Large intestine (tissue), 12 donors: Measurements from ENCODE around the gene VWA2. TPM values are rescaled to one million over a fixed set of nuclear protein-coding genes. Genes with fewer than 3 reads are reported as not detected.
A peak's percentile ranks its signal among the peaks of the same experiment; 100 is the strongest.

Experiments used
- DNase-seq, 2 donors: peaks; one replicate each; pipeline versions ENCODE4 v3.0.0 to v3.0.0-alpha.2; 2013
- H3K27ac ChIP-seq: one replicate; pipeline ENCODE4 v1.5.1; 2013; ENCODE audit warnings: low read length
- H3K27me3 ChIP-seq: 2 replicates; pipeline ENCODE4 v1.6.1; 2013; ENCODE audit warnings: low read length; ENCODE audit not compliant: control insufficient read depth, insufficient read depth
- H3K36me3 ChIP-seq: 2 replicates; pipeline ENCODE4 v1.6.1; 2013; ENCODE audit warnings: low read length; ENCODE audit not compliant: control insufficient read depth, insufficient read depth
- H3K4me1 ChIP-seq: one replicate; pipeline ENCODE4 v1.6.1; 2013; ENCODE audit warnings: low read length; ENCODE audit not compliant: control insufficient read depth, insufficient read depth
- H3K4me3 ChIP-seq: one replicate; pipeline ENCODE4 v1.5.1; 2013; ENCODE audit warnings: low read length
- H3K9me3 ChIP-seq: one replicate; pipeline ENCODE4 v1.6.1; 2013; ENCODE audit warnings: mild to moderate bottlenecking, low read depth, low read length, moderate library complexity; ENCODE audit not compliant: control insufficient read depth
- WGBS: methylation state at CpG from one replicate; pipeline ENCODE4 v1.1.5; 2013; ENCODE audit warnings: low lambda C conversion rate; ENCODE audit not compliant: insufficient coverage; 5-methylcytosine and 5-hydroxymethylcytosine counted together
- long read RNA-seq, 11 donors: transcript quantifications; one replicate each; lab custom pipeline, GENCODE V29; 2026
- polyA plus RNA-seq: library from polyadenylated mRNA; unstranded; fragments of 120-200 nt; gene quantifications from one replicate; pipeline ENCODE4 v1.2.1, GENCODE V29; 2013

Gene VWA2, protein sequence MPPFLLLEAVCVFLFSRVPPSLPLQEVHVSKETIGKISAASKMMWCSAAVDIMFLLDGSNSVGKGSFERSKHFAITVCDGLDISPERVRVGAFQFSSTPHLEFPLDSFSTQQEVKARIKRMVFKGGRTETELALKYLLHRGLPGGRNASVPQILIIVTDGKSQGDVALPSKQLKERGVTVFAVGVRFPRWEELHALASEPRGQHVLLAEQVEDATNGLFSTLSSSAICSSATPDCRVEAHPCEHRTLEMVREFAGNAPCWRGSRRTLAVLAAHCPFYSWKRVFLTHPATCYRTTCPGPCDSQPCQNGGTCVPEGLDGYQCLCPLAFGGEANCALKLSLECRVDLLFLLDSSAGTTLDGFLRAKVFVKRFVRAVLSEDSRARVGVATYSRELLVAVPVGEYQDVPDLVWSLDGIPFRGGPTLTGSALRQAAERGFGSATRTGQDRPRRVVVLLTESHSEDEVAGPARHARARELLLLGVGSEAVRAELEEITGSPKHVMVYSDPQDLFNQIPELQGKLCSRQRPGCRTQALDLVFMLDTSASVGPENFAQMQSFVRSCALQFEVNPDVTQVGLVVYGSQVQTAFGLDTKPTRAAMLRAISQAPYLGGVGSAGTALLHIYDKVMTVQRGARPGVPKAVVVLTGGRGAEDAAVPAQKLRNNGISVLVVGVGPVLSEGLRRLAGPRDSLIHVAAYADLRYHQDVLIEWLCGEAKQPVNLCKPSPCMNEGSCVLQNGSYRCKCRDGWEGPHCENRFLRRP
- polyA plus RNA-seq, result 4.6 TPM
- long read RNA-seq, donor 1, result 0 reads
- long read RNA-seq, donor 2, result 0 reads
- long read RNA-seq, donor 3, result 0 reads
- long read RNA-seq, donor 4, result 0 reads
- long read RNA-seq, donor 5, result 0 reads
- long read RNA-seq, donor 6, result 0 reads
- long read RNA-seq, donor 7, result 0 reads
- long read RNA-seq, donor 8, partial matches to known transcripts, result 0 of 1 reads
- long read RNA-seq, donor 8, other reads (novel, unspliced or antisense), result 0 of 1 reads
- long read RNA-seq, donor 9, result 0 reads
- long read RNA-seq, donor 10, result 0 reads
- long read RNA-seq, donor 11, result 0 reads

- Histone ChIP-seq H3K9me3 (no peaks in the 10 kb centered on the region), H3K36me3 (no peaks in the 10 kb centered on the region), H3K27ac (no peak within 1 kb of the TSS), H3K27me3 (peaks cover 40% of the 10 kb centered on the region), H3K4me1 (no peaks in the 10 kb centered on the region), H3K4me3 (peak within 1 kb of the TSS; percentile 53)
- WGBS, result no CpG with 5 or more reads among the region's 79 CpGs
- peak; percentile 42 to 80 for DNase-seq
Observed at GRCh38 chr10:114239117-114239993, at the start of gene VWA2. Gene VWA2 (plus strand): TSS chr10:114239254. CDS start chr10:114248714, 9,460 bp downstream.

GRCh38 chr10:114189700-114190099 is 49.4 kb upstream of the VWA2 start:
- no peaks in the 10 kb centered on the region for H3K36me3 ChIP-seq
- H3K27ac ChIP-seq, result no peak overlapping the region
- 80% methylated on average over 1 of the region's 8 CpGs for WGBS
- no peaks in the 10 kb centered on the region for H3K4me1 ChIP-seq
- H3K9me3 ChIP-seq, result no peaks in the 10 kb centered on the region
- H3K4me3 ChIP-seq, result no peak overlapping the region
- no peak for DNase-seq
- H3K27me3 ChIP-seq, result no peaks in the 10 kb centered on the region

- no peaks in the 10 kb centered on the region for H3K9me3 ChIP-seq
- WGBS, result no CpG with 5 or more reads among the region's 2 CpGs
Observed at GRCh38 chr10:114195079-114195478, 44.0 kb upstream of the VWA2 start.

GRCh38 chr10:114199239-114199638 is 39.8 kb upstream of the VWA2 start:
- no peak for DNase-seq
- no peaks in the 10 kb centered on the region for H3K27me3 ChIP-seq
- H3K36me3 ChIP-seq, result no peaks in the 10 kb centered on the region
- H3K9me3 ChIP-seq, result no peaks in the 10 kb centered on the region
- WGBS, result 100% methylated on average over 2 of the region's 4 CpGs
- no peak overlapping the region for H3K4me3 ChIP-seq
- H3K27ac ChIP-seq, result no peak overlapping the region
- H3K4me1 ChIP-seq, result no peaks in the 10 kb centered on the region

More at GRCh38 chr10:114195079-114195478, 44.0 kb upstream of the VWA2 start:
- no peaks in the 10 kb centered on the region for H3K36me3 ChIP-seq
- H3K4me3 ChIP-seq, result no peak overlapping the region
- H3K27ac ChIP-seq, result no peak overlapping the region
- no peaks in the 10 kb centered on the region for H3K4me1 ChIP-seq
- H3K27me3 ChIP-seq, result no peaks in the 10 kb centered on the region
- DNase-seq, result no peak

- H3K36me3 ChIP-seq, result no peaks in the 10 kb centered on the region
- WGBS, result no CpG with 5 or more reads among the region's 3 CpGs
- H3K4me1 ChIP-seq, result no peaks in the 10 kb centered on the region
- H3K27ac ChIP-seq, result no peak overlapping the region
- no peak overlapping the region for H3K4me3 ChIP-seq
- DNase-seq, result no peak
- H3K27me3 ChIP-seq, result no peaks in the 10 kb centered on the region
- H3K9me3 ChIP-seq, result no peaks in the 10 kb centered on the region
Observed at GRCh38 chr10:114202812-114203211, 36.2 kb upstream of the VWA2 start.

- no peaks in the 10 kb centered on the region for H3K27me3 ChIP-seq
- no peak overlapping the region for H3K27ac ChIP-seq
- H3K4me3 ChIP-seq, result no peak overlapping the region
- DNase-seq, result peak; percentile 2 to 9
- H3K36me3 ChIP-seq, result no peaks in the 10 kb centered on the region
- no peaks in the 10 kb centered on the region for H3K9me3 ChIP-seq
- no peaks in the 10 kb centered on the region for H3K4me1 ChIP-seq
- 50% methylated on average over 2 of the region's 2 CpGs for WGBS
Observed at GRCh38 chr10:114206902-114207301, 32.2 kb upstream of the VWA2 start.

- no peak overlapping the region for H3K27ac ChIP-seq
Observed at GRCh38 chr10:114207349-114207748, 31.7 kb upstream of the VWA2 start.

GRCh38 chr10:114208351-114208750 is 30.7 kb upstream of the VWA2 start:
- 83% methylated on average over 2 of the region's 2 CpGs for WGBS
- Histone ChIP-seq H3K4me1 (no peaks in the 10 kb centered on the region), H3K27ac (no peak overlapping the region), H3K27me3 (peaks cover 1% of the 10 kb centered on the region), H3K9me3 (no peaks in the 10 kb centered on the region), H3K36me3 (no peaks in the 10 kb centered on the region), H3K4me3 (no peak overlapping the region)
- no peak for DNase-seq

More at GRCh38 chr10:114207349-114207748, 31.7 kb upstream of the VWA2 start:
- no peaks in the 10 kb centered on the region for H3K9me3 ChIP-seq
- H3K4me3 ChIP-seq, result no peak overlapping the region
- H3K27me3 ChIP-seq, result no peaks in the 10 kb centered on the region
- no peak for DNase-seq
- 100% methylated on average over 1 of the region's 1 CpG for WGBS
- H3K36me3 ChIP-seq, result no peaks in the 10 kb centered on the region
- no peaks in the 10 kb centered on the region for H3K4me1 ChIP-seq

GRCh38 chr10:114212153-114212552 is 26.9 kb upstream of the VWA2 start:
- no peaks in the 10 kb centered on the region for H3K9me3 ChIP-seq
- WGBS, result no CpG with 5 or more reads among the region's 2 CpGs

More at GRCh38 chr10:114212153-114212552, 26.9 kb upstream of the VWA2 start:
- no peak for DNase-seq
- Histone ChIP-seq H3K27me3 (peaks cover 2% of the 10 kb centered on the region), H3K4me1 (no peaks in the 10 kb centered on the region), H3K4me3 (no peak overlapping the region), H3K36me3 (no peaks in the 10 kb centered on the region), H3K27ac (no peak overlapping the region)
